Activated CD4-positive, alpha-beta T cell treated with anti-CD3 and anti-CD28 coated beads for 36 hours (primary cell): ENCODE results near the gene RNF186. TPM values are rescaled to one million over a fixed set of nuclear protein-coding genes. Genes with fewer than 3 reads are reported as not detected.

Experiments
- ATAC-seq: fragments of 200-7000 bp; cut with Tn5 transposase; one replicate; pipeline ENCODE4 v1.10.0; 2021; ENCODE audit warnings: mild to moderate bottlenecking, moderate library complexity
- CTCF ChIA-PET: fragments of 350-600 bp; sonication (Branson Sonifier 250); formaldehyde crosslinking; loops from one replicate; lab custom pipeline; 2021; ENCODE audit warnings: antibody characterized with exemption; lab: Charles Lee
- POLR2A ChIA-PET: fragments of 350-600 bp; sonication (Branson Sonifier 250); formaldehyde crosslinking; loops from one replicate; lab custom pipeline; 2021; ENCODE audit warnings: antibody characterized with exemption, inconsistent platforms; lab: Charles Lee
- DNase-seq: peaks from one replicate; pipeline ENCODE4 v3.0.0-alpha.2; 2020
- H3K27ac Mint-ChIP-seq: one replicate; pipeline ENCODE4 v1.8.0; 2021; ENCODE audit warnings: mixed read lengths
- H3K27me3 Mint-ChIP-seq: one replicate; pipeline ENCODE4 v1.8.0; 2021; ENCODE audit warnings: mixed read lengths
- H3K36me3 Mint-ChIP-seq: one replicate; pipeline ENCODE4 v1.8.0; 2021; ENCODE audit warnings: low read depth, mixed read lengths
- H3K4me1 Mint-ChIP-seq: one replicate; pipeline ENCODE4 v1.8.0; 2021; ENCODE audit warnings: mixed read lengths
- H3K4me3 Mint-ChIP-seq: one replicate; pipeline ENCODE4 v1.8.0; 2021; ENCODE audit warnings: mild to moderate bottlenecking, moderate library complexity, mixed read lengths
- H3K9me3 Mint-ChIP-seq: one replicate; pipeline ENCODE4 v1.8.0; 2021; ENCODE audit warnings: low read depth, mixed read lengths
- intact Hi-C, 2 experiments: fragments of 100-400 bp; cut with DNase I in 1 of 2; cut with micrococcal nuclease in 1 of 2; formaldehyde crosslinking; loops; one replicate each; pipeline versions ENCODE4 v1.14.2 to v1.15.1; 2022 to 2024; cut with DNase I, micrococcal nuclease
- total RNA-seq, 2 experiments: library from RNA; stranded (reverse); gene quantifications; one replicate each; pipeline ENCODE4 v1.2.3, GENCODE V29; 2021

Gene RNF186
- total RNA-seq, 2 experiments from 2014 or later = not detected

- intact Hi-C loops = no loop called here
- Mint-ChIP-seq H3K27ac (no peak overlapping the region), H3K36me3 (no peaks in the 10 kb centered on the region), H3K27me3 (no peaks in the 10 kb centered on the region), H3K9me3 (no peaks in the 10 kb centered on the region), H3K4me3 (no peak overlapping the region), H3K4me1 (no peaks in the 10 kb centered on the region)
- POLR2A ChIA-PET = no interaction called here
- ATAC-seq (no peak), DNase-seq (no peak)
- CTCF ChIA-PET = interaction anchor here (0.7 to 2.1 kb wide), 4 partner anchors 11 to 407 kb away, joined by 3 to 9 read pairs (median 5); no protein-coding TSS in a partner anchor
Measured at GRCh38 chr1:19809044-19809750, 5.9 kb downstream of the RNF186 start.

GRCh38 chr1:19808351-19808750 is 6.7 kb downstream of the RNF186 start:
- Mint-ChIP-seq H3K9me3 (no peaks in the 10 kb centered on the region), H3K27ac (no peak overlapping the region), H3K4me1 (no peaks in the 10 kb centered on the region), H3K4me3 (no peak overlapping the region), H3K27me3 (no peaks in the 10 kb centered on the region), H3K36me3 (no peaks in the 10 kb centered on the region)
- CTCF ChIA-PET = interaction anchor here (0.7 to 2.1 kb wide), 3 partner anchors 93 to 406 kb away, joined by 3 to 9 read pairs (median 7); no protein-coding TSS in a partner anchor
- ATAC-seq (no peak), DNase-seq (no peak)
- POLR2A ChIA-PET = no interaction called here
- intact Hi-C loops = no loop called here

GRCh38 chr1:19804831-19805251 is 10.2 kb downstream of the RNF186 start:
- ChIA-PET POLR2A (no interaction called here), CTCF (interaction anchor here (0.6 to 1.5 kb wide), 3 partner anchors 43 to 1026 kb away, joined by 3 read pairs; no protein-coding TSS in a partner anchor)
- no peaks in the 10 kb centered on the region for H3K9me3 Mint-ChIP-seq
- ATAC-seq (no peak), DNase-seq (no peak)
- no peaks in the 10 kb centered on the region for H3K27me3 Mint-ChIP-seq
- H3K36me3 Mint-ChIP-seq = no peaks in the 10 kb centered on the region
- no peak overlapping the region for H3K27ac Mint-ChIP-seq
- peaks cover 12% of the 10 kb centered on the region for H3K4me1 Mint-ChIP-seq
- intact Hi-C loops = no loop called here
- no peak overlapping the region for H3K4me3 Mint-ChIP-seq

- H3K4me3 Mint-ChIP-seq = no peak overlapping the region
- ATAC-seq (no peak), DNase-seq (no peak)
- CTCF ChIA-PET = no interaction called here
- peaks cover 4% of the 10 kb centered on the region for H3K36me3 Mint-ChIP-seq
- H3K9me3 Mint-ChIP-seq = no peaks in the 10 kb centered on the region
- H3K27me3 Mint-ChIP-seq = no peaks in the 10 kb centered on the region
- intact Hi-C loops = no loop called here
- H3K4me1 Mint-ChIP-seq = peaks cover 26% of the 10 kb centered on the region
- H3K27ac Mint-ChIP-seq = no peak overlapping the region
- POLR2A ChIA-PET = no interaction called here
Measured at GRCh38 chr1:19802269-19802668, 12.8 kb downstream of the RNF186 start.

GRCh38 chr1:19800076-19800804 is 14.8 kb downstream of the RNF186 start:
- ChIA-PET CTCF (no interaction called here), POLR2A (no interaction called here)
- H3K9me3 Mint-ChIP-seq = no peaks in the 10 kb centered on the region
- no peaks in the 10 kb centered on the region for H3K27me3 Mint-ChIP-seq
- peak overlapping the region; percentile 89 for H3K27ac Mint-ChIP-seq
- peak; percentile 59 for ATAC-seq
- H3K36me3 Mint-ChIP-seq = peaks cover 8% of the 10 kb centered on the region
- H3K4me1 Mint-ChIP-seq = peaks cover 28% of the 10 kb centered on the region
- intact Hi-C loops = no loop called here
- peak overlapping the region; percentile 73 for H3K4me3 Mint-ChIP-seq
- DNase-seq = peak; percentile 73

- ATAC-seq (peak; percentile 76), DNase-seq (peak; percentile 73)
- Mint-ChIP-seq H3K4me1 (peaks cover 31% of the 10 kb centered on the region), H3K27me3 (no peaks in the 10 kb centered on the region), H3K9me3 (no peaks in the 10 kb centered on the region), H3K4me3 (peak within 1 kb of the TSS; percentile 75), H3K36me3 (peaks cover 11% of the 10 kb centered on the region), H3K27ac (peak within 1 kb of the TSS; percentile 90)
- ChIA-PET POLR2A (no interaction called here), CTCF (interaction anchor here (0.6 to 1.6 kb wide), 2 partner anchors 137 to 371 kb away, joined by 3 read pairs; no protein-coding TSS in a partner anchor)
- intact Hi-C loops = loop anchor here in 1 of 2 experiments (1.0 kb wide), 2 partner anchors 83 to 88 kb away; partner anchors contain the start of gene OTUD3
Measured at GRCh38 chr1:19799230-19800075, 15.6 kb downstream of the RNF186 start, which contains the start of gene TMCO4. TMCO4 (minus strand) TSS chr1:19799916; CDS start chr1:19780758, 19,158 bp downstream.

- Mint-ChIP-seq H3K4me3 (peak overlapping the region; percentile 75), H3K9me3 (no peaks in the 10 kb centered on the region), H3K4me1 (peaks cover 39% of the 10 kb centered on the region), H3K36me3 (peaks cover 11% of the 10 kb centered on the region), H3K27me3 (no peaks in the 10 kb centered on the region), H3K27ac (peak overlapping the region; percentile 90)
- DNase-seq (no peak), ATAC-seq (no peak)
- POLR2A ChIA-PET = no interaction called here
- intact Hi-C loops = loop anchor here in 1 of 2 experiments (1.0 kb wide), 2 partner anchors 84 to 87 kb away; partner anchors contain the start of gene OTUD3
- CTCF ChIA-PET = interaction anchor here (0.5 to 1.6 kb wide), 4 partner anchors 11 to 424 kb away, joined by 3 read pairs; no protein-coding TSS in a partner anchor
Measured at GRCh38 chr1:19798486-19799229, 16.4 kb downstream of the RNF186 start.

- peak overlapping the region; percentile 9 for H3K4me3 Mint-ChIP-seq
- POLR2A ChIA-PET = interaction anchor here (0.7 kb wide), 1 partner anchor 368 kb away, joined by 3 read pairs; no protein-coding TSS in a partner anchor
- no peaks in the 10 kb centered on the region for H3K27me3 Mint-ChIP-seq
- no peak for DNase-seq
- H3K27ac Mint-ChIP-seq = no peak overlapping the region
- peaks cover 39% of the 10 kb centered on the region for H3K4me1 Mint-ChIP-seq
- CTCF ChIA-PET = interaction anchor here (1.0 to 1.6 kb wide), 2 partner anchors 12 to 135 kb away, joined by 3 read pairs; no protein-coding TSS in a partner anchor
- H3K9me3 Mint-ChIP-seq = no peaks in the 10 kb centered on the region
- intact Hi-C loops = no loop called here
- H3K36me3 Mint-ChIP-seq = peaks cover 15% of the 10 kb centered on the region
- no peak for ATAC-seq
Measured at GRCh38 chr1:19797827-19798226, 17.3 kb downstream of the RNF186 start.

GRCh38 chr1:19794583-19794982 is 20.5 kb downstream of the RNF186 start:
- no peak for ATAC-seq
- ChIA-PET CTCF (interaction anchor here (0.6 to 0.7 kb wide), 3 partner anchors 184 to 1197 kb away, joined by 3 read pairs; no protein-coding TSS in a partner anchor), POLR2A (no interaction called here)
- intact Hi-C loops = no loop called here
- Mint-ChIP-seq H3K27ac (no peak overlapping the region), H3K36me3 (peaks cover 28% of the 10 kb centered on the region), H3K9me3 (no peaks in the 10 kb centered on the region), H3K27me3 (no peaks in the 10 kb centered on the region), H3K4me3 (no peak overlapping the region), H3K4me1 (peaks cover 38% of the 10 kb centered on the region)
- no peak for DNase-seq

GRCh38 chr1:19793360-19794046 is 21.6 kb downstream of the RNF186 start:
- ChIA-PET CTCF (interaction anchor here (0.6 to 0.7 kb wide), 2 partner anchors 185 to 1196 kb away, joined by 3 read pairs; no protein-coding TSS in a partner anchor), POLR2A (no interaction called here)
- no peak overlapping the region for H3K27ac Mint-ChIP-seq
- no peak for DNase-seq
- intact Hi-C loops = no loop called here
- ATAC-seq = peak; percentile 65
- H3K9me3 Mint-ChIP-seq = no peaks in the 10 kb centered on the region
- H3K4me3 Mint-ChIP-seq = no peak overlapping the region
- peaks cover 29% of the 10 kb centered on the region for H3K4me1 Mint-ChIP-seq
- peaks cover 31% of the 10 kb centered on the region for H3K36me3 Mint-ChIP-seq
- no peaks in the 10 kb centered on the region for H3K27me3 Mint-ChIP-seq
